HG02852 (cell line): ENCODE measurements around the gene RHOBTB1.
"Not testable (repeated sequence)": the region's sequence is repeated elsewhere in the genome, so short reads cannot be mapped to it uniquely, and the experiment has no call there.

Experiments used
- ATAC-seq: cut with Tn5 transposase; IDR thresholded peaks from one replicate; pipeline ENCODE4 v1.9.1; 2021; ENCODE audit warnings: mild to moderate bottlenecking, moderate library complexity; ENCODE audit not compliant: unreplicated experiment

Gene RHOBTB1

GRCh38 chr10:60871215-60871614 is 72.8 kb downstream of the RHOBTB1 start:
- ATAC-seq, result no peak

GRCh38 chr10:60870803-60871202 is 73.2 kb downstream of the RHOBTB1 start:
- ATAC-seq, result no peak

- no peak for ATAC-seq
These were observed 73.6 kb downstream of the RHOBTB1 start for GRCh38 chr10:60870416-60870728.

- no peak for ATAC-seq
These were observed 74.2 kb downstream of the RHOBTB1 start for GRCh38 chr10:60869652-60870415.

- ATAC-seq, result no peak
These were observed 75.0 kb downstream of the RHOBTB1 start for GRCh38 chr10:60868946-60869345.

- ATAC-seq, result no peak
These were observed 78.7 kb downstream of the RHOBTB1 start for GRCh38 chr10:60865198-60865783.

GRCh38 chr10:60863796-60864195 is 80.2 kb downstream of the RHOBTB1 start:
- ATAC-seq, result no peak

- ATAC-seq, result no peak
These were observed 81.5 kb downstream of the RHOBTB1 start for GRCh38 chr10:60862517-60862916.

- ATAC-seq, result no peak
These were observed 87.6 kb downstream of the RHOBTB1 start for GRCh38 chr10:60856405-60856804.

GRCh38 chr10:60853637-60854036 is 90.3 kb downstream of the RHOBTB1 start:
- ATAC-seq, result no peak

GRCh38 chr10:60853107-60853506 is 90.9 kb downstream of the RHOBTB1 start:
- ATAC-seq, result no peak

GRCh38 chr10:60849740-60850139 is 94.2 kb downstream of the RHOBTB1 start:
- no peak for ATAC-seq

GRCh38 chr10:60849217-60849616 is 94.8 kb downstream of the RHOBTB1 start:
- ATAC-seq, result no peak

- no peak for ATAC-seq
These were observed 95.3 kb downstream of the RHOBTB1 start for GRCh38 chr10:60848680-60849079.

- ATAC-seq, result no peak
These were observed 95.9 kb downstream of the RHOBTB1 start for GRCh38 chr10:60848126-60848525.

GRCh38 chr10:60846173-60846572 is 97.8 kb downstream of the RHOBTB1 start:
- no peak for ATAC-seq

GRCh38 chr10:60845038-60845437 is 98.9 kb downstream of the RHOBTB1 start:
- ATAC-seq, result no peak

GRCh38 chr10:60842694-60843093 is 101.3 kb downstream of the RHOBTB1 start:
- no peak for ATAC-seq

GRCh38 chr10:60841227-60841626 is 102.8 kb downstream of the RHOBTB1 start:
- not testable (repeated sequence) for ATAC-seq

- no peak for ATAC-seq
These were observed 108.9 kb downstream of the RHOBTB1 start for GRCh38 chr10:60835049-60835448.

GRCh38 chr10:60834401-60834800 is 109.6 kb downstream of the RHOBTB1 start:
- no peak for ATAC-seq

GRCh38 chr10:60832136-60832535 is 111.8 kb downstream of the RHOBTB1 start:
- not testable (repeated sequence) for ATAC-seq

- no peak for ATAC-seq
These were observed 115.5 kb downstream of the RHOBTB1 start for GRCh38 chr10:60828489-60828852.
